Vagina (tissue), 2 donors: Measurements from ENCODE around the gene TCN1.

Experiments used
- POLR2A ChIP-seq, 2 donors: fragments of 450-650 bp; IDR thresholded peaks; one replicate each; pipeline ENCODE4 v1.6.1; 2017; ENCODE audit warnings: antibody characterized with exemption in 2 of 2, mild to moderate bottlenecking in 2 of 2, moderate library complexity in 2 of 2
- POLR2AphosphoS5 ChIP-seq, 2 donors: sonication (generic); formaldehyde crosslinking; IDR thresholded peaks; one replicate each; pipeline ENCODE4 v1.9.0; 2017; ENCODE audit warnings: antibody characterized with exemption in 2 of 2, mild to moderate bottlenecking in 2 of 2, low read depth in 1 of 2; ENCODE audit not compliant: insufficient read depth in 1 of 2

- TF ChIP-seq POLR2AphosphoS5 (IDR thresholded peaks at IDR 0.05; ENCODE audit: insufficient read depth in 1 of 2, low read depth in 1 of 2) (no peak), POLR2A (IDR thresholded peaks at IDR 0.05) (no peak)
Observed at GRCh38 chr11:59875856-59876519, 9.7 kb upstream of the TCN1 start.
